SK-N-SH treated with all-trans-retinoic acid at 6 μM for 48 hours (cell line): ENCODE results near the gene FAM161A.
"Not testable (repeated sequence)": the region's sequence is repeated elsewhere in the genome, so short reads cannot be mapped to it uniquely, and the experiment has no call there.

Experiments
- CREB5 ChIP-seq: fragments of 250-450 bp; sonication (Bioruptor Pico); IDR thresholded peaks from 2 replicates; pipeline ENCODE4 v1.5.1; 2020; ENCODE audit warnings: low read depth, mild to moderate bottlenecking, moderate library complexity
- TOX ChIP-seq: fragments of 250-450 bp; sonication (Bioruptor Pico); IDR thresholded peaks from 2 replicates; pipeline ENCODE4 v1.8.0; 2021; ENCODE audit warnings: mild to moderate bottlenecking, moderate library complexity, borderline replicate concordance
- TSHZ2 ChIP-seq: fragments of 250-450 bp; sonication (Bioruptor Pico); IDR thresholded peaks from 2 replicates; pipeline ENCODE4 v1.5.0; 2020; ENCODE audit warnings: mild to moderate bottlenecking, moderate library complexity
- ZC3H10 ChIP-seq: fragments of 250-450 bp; sonication (Bioruptor Pico); IDR thresholded peaks from 2 replicates; pipeline ENCODE4 v1.5.1; 2021; ENCODE audit warnings: mild to moderate bottlenecking, moderate library complexity
- ZFP30 ChIP-seq: fragments of 450-650 bp; formaldehyde crosslinking; IDR thresholded peaks from 2 replicates; pipeline ENCODE4 v1.5.0; 2022; ENCODE audit warnings: mild to moderate bottlenecking, moderate library complexity
- ZNF565 ChIP-seq: fragments of 450-650 bp; formaldehyde crosslinking; conservative IDR thresholded peaks from 2 replicates; pipeline ENCODE4 v1.5.0; 2020; ENCODE audit warnings: low read depth, mild to moderate bottlenecking, moderate library complexity
- ZNF70 ChIP-seq: fragments of 450-650 bp; formaldehyde crosslinking; IDR thresholded peaks from 2 replicates; pipeline ENCODE4 v1.5.0; 2020; ENCODE audit warnings: mild to moderate bottlenecking, moderate library complexity
- TF ChIP-seq, protein P1 (sequence below): fragments of 250-450 bp; sonication (Bioruptor Pico); IDR thresholded peaks from 2 replicates; pipeline ENCODE4 v1.8.0; 2020; ENCODE audit warnings: mild to moderate bottlenecking, moderate library complexity, borderline replicate concordance

DNA sequence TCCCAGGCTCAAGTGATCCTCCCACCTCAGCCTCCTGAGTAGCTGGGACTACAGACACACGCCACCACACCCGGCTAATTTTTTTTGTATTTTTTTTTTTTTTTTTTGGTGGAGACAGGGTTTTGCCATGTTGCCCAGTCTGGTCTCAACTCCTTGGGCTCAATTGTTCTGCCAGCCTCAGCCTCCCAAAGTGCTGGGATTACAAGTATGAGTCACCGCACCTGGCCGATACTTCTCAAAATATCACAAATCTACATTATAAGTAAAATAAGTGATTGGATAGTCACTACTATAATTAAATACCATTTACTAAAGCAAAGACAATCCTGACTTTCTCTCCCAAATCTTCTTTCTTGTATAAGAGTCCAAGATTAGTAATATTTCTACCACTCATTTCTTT, 25.5 kb upstream of the FAM161A start:
- TF ChIP-seq CREB5; TSHZ2 (CRISPR knock-in tag); ZC3H10; ZNF70 (CRISPR knock-in tag); ZNF565; ZFP30 (CRISPR knock-in tag); TOX (CRISPR knock-in tag): not testable (repeated sequence)
- TF ChIP-seq, protein P1, sequence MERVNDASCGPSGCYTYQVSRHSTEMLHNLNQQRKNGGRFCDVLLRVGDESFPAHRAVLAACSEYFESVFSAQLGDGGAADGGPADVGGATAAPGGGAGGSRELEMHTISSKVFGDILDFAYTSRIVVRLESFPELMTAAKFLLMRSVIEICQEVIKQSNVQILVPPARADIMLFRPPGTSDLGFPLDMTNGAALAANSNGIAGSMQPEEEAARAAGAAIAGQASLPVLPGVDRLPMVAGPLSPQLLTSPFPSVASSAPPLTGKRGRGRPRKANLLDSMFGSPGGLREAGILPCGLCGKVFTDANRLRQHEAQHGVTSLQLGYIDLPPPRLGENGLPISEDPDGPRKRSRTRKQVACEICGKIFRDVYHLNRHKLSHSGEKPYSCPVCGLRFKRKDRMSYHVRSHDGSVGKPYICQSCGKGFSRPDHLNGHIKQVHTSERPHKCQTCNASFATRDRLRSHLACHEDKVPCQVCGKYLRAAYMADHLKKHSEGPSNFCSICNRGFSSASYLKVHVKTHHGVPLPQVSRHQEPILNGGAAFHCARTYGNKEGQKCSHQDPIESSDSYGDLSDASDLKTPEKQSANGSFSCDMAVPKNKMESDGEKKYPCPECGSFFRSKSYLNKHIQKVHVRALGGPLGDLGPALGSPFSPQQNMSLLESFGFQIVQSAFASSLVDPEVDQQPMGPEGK (CRISPR knock-in tag): not testable (repeated sequence)
